Endodermal cell (in vitro differentiated cells): ENCODE results near the gene ZDHHC21. TPM values are rescaled to one million over a fixed set of nuclear protein-coding genes. Genes with fewer than 3 reads are reported as not detected.

Experiments used
- DNase-seq: peaks from one replicate; pipeline ENCODE4 v3.0.0-alpha.2; 2017
- H3K27ac ChIP-seq: 2 replicates; pipeline ENCODE4 v1.5.1; 2013; ENCODE audit warnings: mild to moderate bottlenecking, low read depth, low read length, moderate library complexity
- H3K27me3 ChIP-seq: 2 replicates; pipeline ENCODE4 v1.6.1; 2013; ENCODE audit warnings: mild to moderate bottlenecking, low read length, moderate library complexity; ENCODE audit not compliant: insufficient read depth, control insufficient read depth, poor library complexity, severe bottlenecking
- H3K36me3 ChIP-seq: 2 replicates; pipeline ENCODE4 v1.7.0; 2013; ENCODE audit warnings: mild to moderate bottlenecking, low read length, moderate library complexity; ENCODE audit not compliant: control insufficient read depth, insufficient read depth
- H3K4me1 ChIP-seq: one replicate; pipeline ENCODE4 v1.7.0; 2013; ENCODE audit warnings: low read length; ENCODE audit not compliant: control insufficient read depth, insufficient read depth
- H3K4me3 ChIP-seq: 2 replicates; pipeline ENCODE4 v1.5.1; 2013; ENCODE audit warnings: mild to moderate bottlenecking, low read length, moderate library complexity
- H3K9ac ChIP-seq: 2 replicates; pipeline ENCODE4 v1.6.1; 2013; ENCODE audit warnings: mild to moderate bottlenecking, low read length, moderate library complexity; ENCODE audit not compliant: poor library complexity, severe bottlenecking; ENCODE audit errors: extremely low read depth
- H3K9me3 ChIP-seq: 2 replicates; pipeline ENCODE4 v1.6.1; 2013; ENCODE audit warnings: mild to moderate bottlenecking, low read length, moderate library complexity; ENCODE audit not compliant: control insufficient read depth
- H3K27ac Mint-ChIP-seq: 2 replicates; pipeline ENCODE4 v1.8.0; 2020; ENCODE audit warnings: mixed read lengths
- H3K27me3 Mint-ChIP-seq: 2 replicates; pipeline ENCODE4 v1.8.0; 2021; ENCODE audit warnings: mild to moderate bottlenecking, mixed read lengths; ENCODE audit not compliant: insufficient read depth
- H3K36me3 Mint-ChIP-seq: 2 replicates; pipeline ENCODE4 v1.8.0; 2020; ENCODE audit warnings: low read depth, mixed read lengths
- H3K4me1 Mint-ChIP-seq: 2 replicates; pipeline ENCODE4 v1.8.0; 2020; ENCODE audit warnings: mixed read lengths
- H3K4me3 Mint-ChIP-seq: 2 replicates; pipeline ENCODE4 v1.8.0; 2020; ENCODE audit warnings: mild to moderate bottlenecking, moderate library complexity, mixed read lengths
- H3K9me3 Mint-ChIP-seq: 2 replicates; pipeline ENCODE4 v1.8.0; 2020; ENCODE audit warnings: mild to moderate bottlenecking, mixed read lengths
- CTCF ChIP-seq: fragments of 200-600 bp; sonication (generic); conservative IDR thresholded peaks from 2 replicates; pipeline ENCODE4 v1.5.0; 2021; ENCODE audit warnings: antibody characterized with exemption, mild to moderate bottlenecking
- WGBS, 2 experiments: methylation state at CpG; one replicate each; pipeline versions ENCODE4 v1.1.5 to v1.1.7; 2013; ENCODE audit warnings: missing lambda C conversion rate in 2 of 2, mixed read lengths in 1 of 2; ENCODE audit not compliant: insufficient coverage in 1 of 2, insufficient read length in 1 of 2; 5-methylcytosine and 5-hydroxymethylcytosine counted together
- total RNA-seq, 2 donors: library from RNA; stranded (reverse); fragmentation: NEBNext Ultra II Directional in 1 of 2; extraction: Animal tissue kit (Norgen Biotek cat#: 25700) in 1 of 2; gene quantifications; 2 replicates in 1 of 2; 3 replicates in 1 of 2; pipeline ENCODE4 v1.2.1, GENCODE V29; 2021

The ZDHHC21 gene
- total RNA-seq, 2 donors from 2014 or later, result 17.1 to 18.6 TPM

- Histone ChIP-seq H3K27ac (peak within 1 kb of the TSS; percentile 74), H3K9me3 (no peaks in the 10 kb centered on the region), H3K4me1 (peaks cover 2% of the 10 kb centered on the region), H3K27me3 (no peaks in the 10 kb centered on the region), H3K4me3 (peak within 1 kb of the TSS; percentile 97), H3K36me3 (peaks cover 48% of the 10 kb centered on the region), H3K9ac (peak within 1 kb of the TSS; percentile 100)
- peaks cover 38% of the 10 kb centered on the region for H3K27me3 Mint-ChIP-seq
- peaks cover 42% of the 10 kb centered on the region for H3K36me3 Mint-ChIP-seq
- H3K4me3 Mint-ChIP-seq, result peak within 1 kb of the TSS; percentile 91
- H3K4me1 Mint-ChIP-seq, result peaks cover 73% of the 10 kb centered on the region
- peak; percentile 94 for DNase-seq
- WGBS, 2 experiments, result 1 to 9% methylated on average over 5 to 7 of the region's 7 CpGs
- TF ChIP-seq CTCF, result no peak
- peak within 1 kb of the TSS; percentile 92 for H3K27ac Mint-ChIP-seq
- H3K9me3 Mint-ChIP-seq, result no peaks in the 10 kb centered on the region
Observed at GRCh38 chr9:14722391-14723035, 29.3 kb upstream of the ZDHHC21 start, which contains the start of gene CER1. TSS of gene CER1 (minus strand) at chr9:14722733. CDS start at chr9:14722672, 61 bp downstream.

- Mint-ChIP-seq H3K36me3 (peaks cover 54% of the 10 kb centered on the region), H3K9me3 (no peaks in the 10 kb centered on the region), H3K27me3 (peaks cover 22% of the 10 kb centered on the region), H3K27ac (no peak overlapping the region), H3K4me1 (peaks cover 46% of the 10 kb centered on the region), H3K4me3 (peak overlapping the region; percentile 91)
- Histone ChIP-seq H3K9ac (peak overlapping the region; percentile 100), H3K27me3 (no peaks in the 10 kb centered on the region), H3K36me3 (peaks cover 57% of the 10 kb centered on the region), H3K4me3 (peak overlapping the region; percentile 97), H3K27ac (no peak overlapping the region), H3K4me1 (no peaks in the 10 kb centered on the region), H3K9me3 (no peaks in the 10 kb centered on the region)
- no peak for DNase-seq
- TF ChIP-seq CTCF, result no peak
- 60 to 73% methylated on average over 6 to 8 of the region's 8 CpGs for WGBS, 2 experiments
Observed at GRCh38 chr9:14719231-14719923, 26.1 kb upstream of the ZDHHC21 start.

GRCh38 chr9:14715102-14715501 lies 21.9 kb upstream of the ZDHHC21 start:
- no peak overlapping the region for H3K4me3 Mint-ChIP-seq
- no peak for DNase-seq
- H3K9ac ChIP-seq, result no peak overlapping the region
- TF ChIP-seq CTCF, result no peak
- H3K27ac Mint-ChIP-seq, result no peak overlapping the region
- H3K27ac ChIP-seq, result no peak overlapping the region
- H3K9me3 ChIP-seq, result peaks cover 6% of the 10 kb centered on the region
- peaks cover 5% of the 10 kb centered on the region for H3K9me3 Mint-ChIP-seq
- H3K36me3 Mint-ChIP-seq, result peaks cover 63% of the 10 kb centered on the region
- H3K4me3 ChIP-seq, result no peak overlapping the region
- no peaks in the 10 kb centered on the region for H3K4me1 ChIP-seq
- peaks cover 9% of the 10 kb centered on the region for H3K4me1 Mint-ChIP-seq
- H3K27me3 ChIP-seq, result no peaks in the 10 kb centered on the region
- peaks cover 3% of the 10 kb centered on the region for H3K27me3 Mint-ChIP-seq
- WGBS, 2 experiments, result 82 to 83% methylated on average over 2 to 4 of the region's 4 CpGs
- H3K36me3 ChIP-seq, result peaks cover 76% of the 10 kb centered on the region
